Measurements from ENCODE around the gene HES6.

The HES6 gene

GRCh38 chr2:238228700-238229099 is 11.1 kb downstream of the HES6 start:
- no peak overlapping the region for H2AFZ ChIP-seq (ENCODE audit: low read length)
- H3K36me3 ChIP-seq (replicated peaks; ENCODE audit: insufficient read depth, low read length): no peaks in the 10 kb centered on the region
- DNase-seq: no peak
- no peak overlapping the region for H3K4me2 ChIP-seq (ENCODE audit: low read depth, low read length)
- no peaks in the 10 kb centered on the region for H3F3A ChIP-seq (ENCODE audit: insufficient read depth, low read length)
- TF ChIP-seq EZH2 (optimal IDR thresholded peaks at IDR 0.05; ENCODE audit: low read depth, low read length) (no peak), CTCF (IDR thresholded peaks at IDR 0.05; ENCODE audit: low read length) (no peak), EZH2phosphoT487 (IDR thresholded peaks at IDR 0.05; ENCODE audit: low read length) (no peak)
- no peaks in the 10 kb centered on the region for H3K4me1 ChIP-seq (ENCODE audit: low read length)
- no peaks in the 10 kb centered on the region for H3K9me3 ChIP-seq (replicated peaks; ENCODE audit: insufficient read depth, low read length)
- H3K27ac ChIP-seq (ENCODE audit: low read length): no peak overlapping the region
- no peak overlapping the region for H3K9ac ChIP-seq (ENCODE audit: low read length)
- H3K9me2 ChIP-seq (replicated peaks; ENCODE audit: insufficient read depth, low read length): no peaks in the 10 kb centered on the region
- H3K27me3 ChIP-seq (replicated peaks; ENCODE audit: insufficient read depth, low read length): peaks cover 8% of the 10 kb centered on the region; the same call in 1 of the 2 replicates
- H3K79me2 ChIP-seq (ENCODE audit: low read length): no peaks in the 10 kb centered on the region
- no peak overlapping the region for H3K4me3 ChIP-seq (ENCODE audit: low read length)
- H4K20me1 ChIP-seq (ENCODE audit: insufficient read depth, low read length): no peaks in the 10 kb centered on the region

GRCh38 chr2:238227587-238228032 is 12.2 kb downstream of the HES6 start:
- DNase-seq: no peak
- Histone ChIP-seq H2AFZ (ENCODE audit: low read length) (no peak overlapping the region), H3K4me1 (ENCODE audit: low read length) (no peaks in the 10 kb centered on the region), H3K27ac (ENCODE audit: low read length) (no peak overlapping the region), H3K27me3 (replicated peaks; ENCODE audit: insufficient read depth, low read length) (peaks cover 8% of the 10 kb centered on the region; the same call in 1 of the 2 replicates), H3K4me2 (ENCODE audit: low read depth, low read length) (no peak overlapping the region), H3K79me2 (ENCODE audit: low read length) (no peaks in the 10 kb centered on the region), H3K9me2 (replicated peaks; ENCODE audit: insufficient read depth, low read length) (no peaks in the 10 kb centered on the region), H3K9me3 (replicated peaks; ENCODE audit: insufficient read depth, low read length) (no peaks in the 10 kb centered on the region), H3F3A (ENCODE audit: insufficient read depth, low read length) (no peaks in the 10 kb centered on the region), H4K20me1 (ENCODE audit: insufficient read depth, low read length) (no peaks in the 10 kb centered on the region), H3K4me3 (ENCODE audit: low read length) (no peak overlapping the region), H3K36me3 (replicated peaks; ENCODE audit: insufficient read depth, low read length) (no peaks in the 10 kb centered on the region), H3K9ac (ENCODE audit: low read length) (no peak overlapping the region)
- TF ChIP-seq CTCF (IDR thresholded peaks at IDR 0.05; ENCODE audit: low read length): no peak
- TF ChIP-seq EZH2 (optimal IDR thresholded peaks at IDR 0.05; ENCODE audit: low read depth, low read length): no peak
- no peak for TF ChIP-seq EZH2phosphoT487 (IDR thresholded peaks at IDR 0.05; ENCODE audit: low read length)

- no peak overlapping the region for H3K9ac ChIP-seq (ENCODE audit: low read length)
- no peaks in the 10 kb centered on the region for H3F3A ChIP-seq (ENCODE audit: insufficient read depth, low read length)
- H4K20me1 ChIP-seq (ENCODE audit: insufficient read depth, low read length): no peaks in the 10 kb centered on the region
- H3K4me3 ChIP-seq (ENCODE audit: low read length): no peak overlapping the region
- H3K4me2 ChIP-seq (ENCODE audit: low read depth, low read length): no peak overlapping the region
- no peaks in the 10 kb centered on the region for H3K4me1 ChIP-seq (ENCODE audit: low read length)
- DNase-seq: no peak
- no peaks in the 10 kb centered on the region for H3K36me3 ChIP-seq (replicated peaks; ENCODE audit: insufficient read depth, low read length)
- H3K9me2 ChIP-seq (replicated peaks; ENCODE audit: insufficient read depth, low read length): no peaks in the 10 kb centered on the region
- H3K27me3 ChIP-seq (replicated peaks; ENCODE audit: insufficient read depth, low read length): peaks cover 8% of the 10 kb centered on the region; the same call in 1 of the 2 replicates
- no peak for TF ChIP-seq EZH2 (optimal IDR thresholded peaks at IDR 0.05; ENCODE audit: low read depth, low read length)
- no peak for TF ChIP-seq EZH2phosphoT487 (IDR thresholded peaks at IDR 0.05; ENCODE audit: low read length)
- no peak for TF ChIP-seq CTCF (IDR thresholded peaks at IDR 0.05; ENCODE audit: low read length)
- no peak overlapping the region for H3K27ac ChIP-seq (ENCODE audit: low read length)
- no peak overlapping the region for H2AFZ ChIP-seq (ENCODE audit: low read length)
- no peaks in the 10 kb centered on the region for H3K9me3 ChIP-seq (replicated peaks; ENCODE audit: insufficient read depth, low read length)
- H3K79me2 ChIP-seq (ENCODE audit: low read length): no peaks in the 10 kb centered on the region
These were observed 12.9 kb downstream of the HES6 start for GRCh38 chr2:238226698-238227586.

Data from MM.1S (cell line).